CD4-positive, alpha-beta T cell treated with Interleukin-21 for 1 hour (primary cell): ENCODE results near the gene ANAPC1.
A peak's percentile ranks its signal among the peaks of the same experiment; 100 is the strongest.
"Not testable (repeated sequence)": the region's sequence is repeated elsewhere in the genome, so short reads cannot be mapped to it uniquely, and the experiment has no call there.

ENCODE experiments used
- DNase-seq: peaks from one replicate; pipeline ENCODE4 v3.0.0-alpha.2; 2020

The ANAPC1 gene

GRCh38 chr2:111903930-111904439, 20.0 kb upstream of the ANAPC1 start:
- DNase-seq: no peak

DNA sequence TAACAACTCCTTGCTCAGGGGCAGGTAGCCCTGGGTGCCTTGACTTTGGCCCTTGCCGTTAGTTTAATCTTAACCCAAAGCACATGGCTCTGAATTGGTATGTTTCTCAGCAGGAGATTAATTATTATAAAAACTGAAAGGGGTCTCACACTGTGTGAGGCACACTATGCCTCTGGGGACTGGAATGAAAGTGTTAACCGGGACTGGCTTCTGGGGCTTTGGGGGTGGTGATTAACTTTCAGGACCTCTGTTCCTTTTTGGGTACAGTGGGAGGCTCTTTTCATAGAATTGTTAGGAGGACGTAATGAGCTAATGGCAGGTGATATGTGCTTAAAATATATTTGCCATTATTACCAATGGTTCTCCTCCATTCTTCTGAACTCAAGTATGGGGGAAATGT, 19.5 kb upstream of the ANAPC1 start:
- DNase-seq: no peak

DNA sequence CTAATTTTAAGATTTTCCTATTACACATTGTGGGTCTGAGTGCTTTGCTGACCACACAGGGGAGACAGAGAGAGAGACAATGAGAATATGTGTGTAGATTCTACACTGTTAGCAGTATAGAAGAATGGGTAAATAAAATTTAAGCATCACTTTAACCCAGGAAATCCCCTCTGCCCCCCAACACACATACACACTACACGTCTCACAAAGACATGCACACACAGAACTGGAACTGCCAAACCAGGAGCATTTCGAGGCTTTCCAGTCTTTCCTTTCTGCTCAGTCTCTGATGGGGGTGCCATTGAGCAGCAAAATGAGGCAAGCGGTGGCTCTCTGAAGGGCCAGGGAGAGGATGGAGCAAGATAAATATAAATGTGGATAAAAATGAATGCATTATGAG, 16.9 kb upstream of the ANAPC1 start:
- DNase-seq: no peak

- DNase-seq: no peak
Observed at GRCh38 chr2:111898703-111899514, 14.9 kb upstream of the ANAPC1 start.

GRCh38 chr2:111897924-111898702, 14.1 kb upstream of the ANAPC1 start, which contains the start of gene MERTK:
MERTK (plus strand) TSS chr2:111898607; CDS start chr2:111898736, 129 bp downstream.
- DNase-seq: peak; percentile 43

DNA sequence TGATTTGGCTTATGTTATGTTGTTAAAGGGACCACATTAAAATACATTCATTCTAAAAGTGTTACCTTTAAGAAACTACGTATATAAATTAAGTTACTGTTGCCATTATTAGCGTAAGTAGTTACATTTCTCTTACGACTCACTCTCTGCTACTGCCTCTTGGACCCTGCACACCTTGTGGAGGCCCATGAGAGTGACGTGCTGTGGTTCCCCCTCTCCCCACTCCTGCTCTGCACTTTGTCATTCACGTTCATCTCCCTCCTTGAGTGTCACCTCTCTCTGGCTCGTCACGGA, 13.6 kb upstream of the ANAPC1 start:
- DNase-seq: no peak

GRCh38 chr2:111896576-111896975, 12.6 kb upstream of the ANAPC1 start:
- no peak for DNase-seq

DNA sequence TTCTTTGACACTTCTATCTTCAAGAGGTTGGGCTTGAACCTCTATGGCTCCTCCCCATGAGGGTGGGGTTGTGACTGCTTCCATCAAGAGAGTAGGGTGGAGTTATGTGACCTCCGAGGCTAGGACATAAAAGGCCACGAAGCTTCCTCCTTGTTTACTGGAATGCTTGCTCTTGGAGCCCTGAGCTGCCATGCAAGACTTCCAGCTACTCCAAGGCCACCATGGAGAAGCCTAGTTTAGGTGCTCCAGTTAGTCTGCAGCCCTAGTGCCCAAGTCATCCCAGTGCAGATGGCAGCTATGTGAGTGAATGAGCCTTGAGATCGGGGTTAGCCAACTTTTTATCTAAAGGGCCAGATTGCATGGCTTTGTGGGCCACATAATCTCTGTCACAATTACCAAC, 12.0 kb upstream of the ANAPC1 start:
- DNase-seq: no peak

DNA sequence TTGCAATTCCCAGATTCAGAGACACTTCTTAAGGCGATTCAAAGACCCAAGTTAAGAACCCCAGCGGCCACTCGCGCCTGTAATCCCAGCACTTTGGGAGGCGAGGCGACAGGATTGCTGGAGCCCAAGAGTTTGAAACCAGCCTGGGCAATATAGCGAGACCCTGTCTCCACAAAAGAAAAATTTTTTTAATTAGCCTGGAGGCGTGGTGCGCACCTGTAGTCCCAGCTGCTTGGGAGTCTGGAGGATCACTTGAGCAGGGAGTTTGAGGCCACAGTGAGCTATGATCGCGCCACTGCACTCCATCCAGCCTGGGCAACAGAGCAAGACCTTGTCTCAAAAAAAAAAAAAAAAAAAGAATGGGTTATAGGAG, 585 bp upstream of the ANAPC1 start:
- no peak for DNase-seq

GRCh38 chr2:111872806-111873205, 11.2 kb downstream of the ANAPC1 start:
- not testable (repeated sequence) for DNase-seq

DNA sequence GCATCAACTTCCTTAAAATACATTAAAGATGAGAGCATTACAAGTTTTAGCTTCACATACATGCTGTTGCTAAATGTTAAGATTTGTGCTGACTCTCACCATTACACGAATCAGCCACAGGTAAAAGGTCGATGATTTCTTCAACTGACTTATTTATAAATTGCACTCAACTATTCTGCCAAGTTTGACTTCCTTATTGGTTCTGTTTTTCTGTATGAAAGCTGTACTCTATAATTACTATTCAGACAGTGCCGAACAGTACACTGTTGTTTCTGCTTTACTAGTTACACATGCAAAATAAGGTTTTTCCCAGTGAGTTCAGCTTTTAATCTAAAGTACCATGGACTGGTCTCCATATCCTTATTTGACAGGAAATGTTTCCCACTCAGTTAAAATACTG, 18.9 kb downstream of the ANAPC1 start:
- not testable (repeated sequence) for DNase-seq

- not testable (repeated sequence) for DNase-seq
Observed at GRCh38 chr2:111860005-111860404, 24.0 kb downstream of the ANAPC1 start.

- not testable (repeated sequence) for DNase-seq
Observed at GRCh38 chr2:111852544-111852943, 31.4 kb downstream of the ANAPC1 start.

- peak; percentile 20 for DNase-seq
Observed at GRCh38 chr2:111850646-111851045, 33.3 kb downstream of the ANAPC1 start.

DNA sequence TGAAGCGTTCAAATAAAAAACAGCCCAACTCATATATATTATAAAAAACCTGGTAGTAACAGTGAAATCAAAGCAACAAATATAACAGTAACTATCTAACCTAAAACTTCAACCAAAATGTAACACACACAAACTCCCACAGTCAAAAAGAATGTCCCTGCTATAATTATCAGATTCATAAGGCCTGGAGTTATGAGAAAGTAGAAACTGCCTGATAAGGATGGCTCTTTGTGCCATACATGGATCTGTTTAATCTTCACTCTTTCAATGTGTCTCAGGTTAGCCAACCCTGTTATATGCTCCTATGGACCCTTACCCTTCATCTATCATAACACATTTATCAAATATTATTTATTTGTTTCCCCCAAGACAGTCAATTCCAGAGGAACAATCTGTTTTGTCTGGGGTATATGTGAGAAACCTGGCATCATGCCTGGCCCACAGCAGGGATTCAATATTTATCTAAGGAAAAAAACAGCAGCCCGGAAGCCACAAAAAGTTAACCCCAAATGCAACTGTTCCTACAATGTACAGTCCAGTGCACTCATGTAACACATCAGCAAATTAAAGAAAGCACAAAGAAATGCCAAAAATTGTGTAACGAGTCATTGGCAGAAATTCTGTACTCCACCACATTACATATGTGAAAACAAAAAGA, 44.2 kb downstream of the ANAPC1 start:
- DNase-seq: not testable (repeated sequence)

GRCh38 chr2:111838992-111839391, 45.0 kb downstream of the ANAPC1 start:
- DNase-seq: not testable (repeated sequence)

DNA sequence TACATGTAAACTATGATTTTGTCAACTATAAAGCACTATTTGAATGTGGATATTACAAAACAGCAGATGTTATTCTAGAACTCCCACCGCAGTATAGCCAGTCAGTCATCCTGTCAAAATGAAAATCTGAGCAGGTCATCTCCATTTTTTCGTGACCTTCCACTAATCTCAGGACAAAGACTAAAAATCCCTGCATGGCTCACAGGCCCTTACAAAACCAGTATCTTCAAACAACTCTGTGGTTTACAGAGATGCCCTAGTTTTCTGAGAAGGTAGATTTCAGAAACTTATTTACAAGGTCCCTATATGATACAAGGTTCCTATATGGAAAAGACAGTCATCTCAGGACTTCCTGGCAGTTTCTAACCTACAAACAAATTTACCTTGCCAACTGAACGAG, 49.8 kb downstream of the ANAPC1 start:
- DNase-seq: not testable (repeated sequence)

DNA sequence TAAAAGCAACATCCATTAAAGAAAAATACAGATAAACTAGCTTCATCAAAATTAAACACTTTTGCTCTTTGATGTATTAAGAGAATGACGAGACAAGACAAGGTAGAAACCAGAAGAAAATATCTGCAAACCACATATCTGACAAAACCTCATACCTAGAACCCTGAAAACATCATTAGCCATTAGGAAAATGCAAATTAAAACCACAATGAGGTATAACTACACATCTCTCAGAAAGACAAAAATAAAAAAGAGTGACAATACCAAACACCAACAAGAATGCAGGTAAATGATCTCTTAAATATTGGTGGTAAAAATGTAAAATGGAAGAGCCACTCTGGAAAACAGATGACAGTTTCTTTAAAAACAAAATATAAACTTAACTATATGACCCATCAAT, 53.5 kb downstream of the ANAPC1 start:
- DNase-seq: not testable (repeated sequence)

DNA sequence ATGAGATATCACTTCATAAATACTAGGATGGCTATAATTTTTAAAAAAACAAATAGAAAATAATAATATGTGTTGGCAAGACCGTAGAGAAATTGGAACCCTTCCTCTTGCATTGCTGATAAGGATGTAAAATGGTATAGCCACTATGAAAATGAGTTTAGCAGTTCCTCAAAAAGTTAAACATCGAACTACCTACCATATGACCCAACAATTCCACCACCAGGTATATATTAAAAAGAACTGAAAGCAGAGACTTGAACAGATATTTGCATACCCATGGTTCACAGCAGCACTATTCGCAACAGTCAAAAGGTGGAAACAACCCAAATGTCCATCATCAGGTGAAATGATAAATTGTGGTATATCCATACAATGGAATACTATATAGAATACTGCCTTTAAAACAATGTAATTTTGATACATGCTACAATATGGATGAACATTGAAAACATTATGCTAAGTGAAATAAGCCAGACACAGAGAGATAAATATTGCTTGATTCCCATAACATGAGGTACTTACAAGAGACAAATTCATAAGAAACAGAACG, 55.7 kb downstream of the ANAPC1 start:
- not testable (repeated sequence) for DNase-seq

DNA sequence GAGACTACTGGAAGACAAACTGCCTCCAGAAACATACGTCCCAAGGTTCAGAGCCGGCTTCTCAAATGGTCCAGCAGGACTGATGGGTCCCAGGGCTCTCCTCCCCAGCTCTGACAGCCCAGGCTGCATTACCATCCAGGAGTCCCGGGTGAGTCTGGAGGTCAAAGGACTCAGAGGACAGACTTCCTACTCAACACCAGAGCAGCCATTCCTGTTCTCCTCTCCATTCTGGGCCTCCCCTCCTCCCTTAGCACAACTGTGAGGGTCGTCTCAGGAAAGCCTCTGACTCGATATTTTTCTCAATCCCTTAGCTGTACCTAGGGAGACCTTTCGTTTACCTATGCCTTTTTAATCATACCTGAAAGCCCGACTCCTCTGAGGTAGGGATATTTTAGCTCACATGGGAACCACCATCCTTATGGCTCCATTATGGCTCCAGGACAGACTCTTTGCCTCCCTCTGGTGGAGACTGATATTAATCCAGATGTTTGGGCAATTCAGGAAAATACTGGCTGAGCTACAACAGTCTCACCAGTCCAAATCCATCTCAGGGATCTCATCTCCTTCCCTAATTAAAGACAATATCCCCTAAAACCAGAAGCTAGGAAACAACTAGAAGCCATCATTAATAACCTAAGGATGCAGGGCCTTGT, 70.9 kb downstream of the ANAPC1 start:
- DNase-seq: not testable (repeated sequence)

DNA sequence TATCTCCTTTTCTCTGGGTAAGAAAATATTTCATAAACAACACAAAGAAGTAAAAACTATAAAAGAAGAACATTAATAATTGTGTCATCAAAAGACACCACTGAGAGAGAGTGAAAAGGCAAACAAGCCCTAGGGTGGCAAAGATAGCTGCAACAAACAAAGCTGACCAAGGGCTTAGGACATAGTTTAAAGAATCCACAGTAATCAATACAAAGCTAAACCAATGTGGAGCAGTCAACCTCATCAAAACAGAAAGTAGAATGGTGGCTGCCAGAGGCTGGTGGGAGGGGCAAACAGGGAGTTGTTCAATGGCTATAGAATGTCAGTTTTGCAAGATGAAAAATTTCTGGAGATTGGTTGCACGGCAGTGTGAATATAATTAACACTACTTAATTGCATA, 93.4 kb downstream of the ANAPC1 start:
- not testable (repeated sequence) for DNase-seq

- not testable (repeated sequence) for DNase-seq
Observed at GRCh38 chr2:111784081-111784480, 99.9 kb downstream of the ANAPC1 start.

GRCh38 chr2:111782195-111782594, 101.8 kb downstream of the ANAPC1 start:
- not testable (repeated sequence) for DNase-seq
